ENCODE measurements around the gene CARMIL1.

The CARMIL1 gene

GRCh38 chr6:25447570-25447929 lies 168.4 kb downstream of the CARMIL1 start:
- TF ChIP-seq, protein P1, sequence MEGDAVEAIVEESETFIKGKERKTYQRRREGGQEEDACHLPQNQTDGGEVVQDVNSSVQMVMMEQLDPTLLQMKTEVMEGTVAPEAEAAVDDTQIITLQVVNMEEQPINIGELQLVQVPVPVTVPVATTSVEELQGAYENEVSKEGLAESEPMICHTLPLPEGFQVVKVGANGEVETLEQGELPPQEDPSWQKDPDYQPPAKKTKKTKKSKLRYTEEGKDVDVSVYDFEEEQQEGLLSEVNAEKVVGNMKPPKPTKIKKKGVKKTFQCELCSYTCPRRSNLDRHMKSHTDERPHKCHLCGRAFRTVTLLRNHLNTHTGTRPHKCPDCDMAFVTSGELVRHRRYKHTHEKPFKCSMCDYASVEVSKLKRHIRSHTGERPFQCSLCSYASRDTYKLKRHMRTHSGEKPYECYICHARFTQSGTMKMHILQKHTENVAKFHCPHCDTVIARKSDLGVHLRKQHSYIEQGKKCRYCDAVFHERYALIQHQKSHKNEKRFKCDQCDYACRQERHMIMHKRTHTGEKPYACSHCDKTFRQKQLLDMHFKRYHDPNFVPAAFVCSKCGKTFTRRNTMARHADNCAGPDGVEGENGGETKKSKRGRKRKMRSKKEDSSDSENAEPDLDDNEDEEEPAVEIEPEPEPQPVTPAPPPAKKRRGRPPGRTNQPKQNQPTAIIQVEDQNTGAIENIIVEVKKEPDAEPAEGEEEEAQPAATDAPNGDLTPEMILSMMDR (IDR thresholded peaks at IDR 0.05; ENCODE audit: low read depth, low read length) = no peak
- no peak overlapping the region for H3K4me3 ChIP-seq (ENCODE audit: low read depth, low read length)

DNA sequence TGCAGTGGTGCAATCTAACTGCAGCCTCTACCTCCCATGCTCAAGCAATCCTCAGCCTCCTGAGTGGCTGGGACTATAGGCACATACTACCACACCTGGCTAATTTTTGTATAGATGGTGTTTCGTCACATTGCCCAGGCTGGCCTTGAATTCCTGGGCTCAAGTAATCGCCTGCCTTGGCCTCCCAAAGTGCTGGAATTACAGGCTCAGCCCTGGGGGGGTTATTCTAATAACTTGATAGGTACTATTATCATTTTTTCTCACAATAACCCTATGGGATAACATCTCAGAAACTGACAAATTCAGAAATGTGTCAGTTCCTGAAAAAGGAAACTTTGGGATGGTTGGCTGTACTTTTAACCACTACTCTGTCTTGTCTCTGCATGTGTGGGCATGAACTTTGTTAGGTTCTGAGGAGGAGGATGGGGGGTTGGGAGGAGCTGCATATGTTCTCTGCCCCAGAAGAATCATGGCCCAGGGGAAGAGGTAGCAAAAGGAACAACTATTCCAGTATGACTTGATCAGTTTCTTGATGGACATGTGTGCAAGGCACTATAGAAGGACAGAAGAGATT lies 169.9 kb downstream of the CARMIL1 start:
- TF ChIP-seq, protein P1 (IDR thresholded peaks at IDR 0.05; ENCODE audit: low read depth, low read length) = no peak
- no peak overlapping the region for H3K4me3 ChIP-seq (ENCODE audit: low read depth, low read length)

DNA sequence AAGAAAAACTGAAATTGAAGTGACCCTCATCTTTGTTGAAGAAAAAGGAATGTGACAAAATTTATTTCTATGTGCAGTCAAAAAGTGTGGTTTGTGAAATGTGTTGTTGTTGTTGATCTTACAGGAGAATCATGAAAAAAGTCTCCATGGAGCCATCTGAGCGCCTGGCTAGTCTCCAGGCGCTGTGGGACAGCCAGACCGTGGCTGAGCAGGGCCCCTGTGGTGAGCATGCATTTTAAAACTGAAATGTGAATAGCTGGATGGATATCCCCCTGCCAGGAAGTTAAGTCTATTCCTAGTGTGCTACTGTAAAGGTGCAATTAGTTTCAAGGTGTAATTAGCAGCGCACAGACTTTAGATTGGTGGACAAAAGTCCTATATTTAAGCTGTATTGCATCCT lies 170.6 kb downstream of the CARMIL1 start:
- H3K4me3 ChIP-seq (ENCODE audit: low read depth, low read length) = no peak overlapping the region
- TF ChIP-seq, protein P1 (IDR thresholded peaks at IDR 0.05; ENCODE audit: low read depth, low read length) = no peak

GRCh38 chr6:25450469-25451198 lies 171.5 kb downstream of the CARMIL1 start:
- no peak overlapping the region for H3K4me3 ChIP-seq (ENCODE audit: low read depth, low read length)

GRCh38 chr6:25452031-25452430 lies 172.9 kb downstream of the CARMIL1 start:
- H3K4me3 ChIP-seq (ENCODE audit: low read depth, low read length) = no peak overlapping the region
- TF ChIP-seq, protein P1 (IDR thresholded peaks at IDR 0.05; ENCODE audit: low read depth, low read length) = no peak

More at GRCh38 chr6:25450469-25451198, 171.5 kb downstream of the CARMIL1 start:
- TF ChIP-seq, protein P1 (IDR thresholded peaks at IDR 0.05; ENCODE audit: low read depth, low read length) = no peak

- TF ChIP-seq, protein P1 (IDR thresholded peaks at IDR 0.05; ENCODE audit: low read depth, low read length) = no peak
These were observed 174.1 kb downstream of the CARMIL1 start for GRCh38 chr6:25453288-25453687.

DNA sequence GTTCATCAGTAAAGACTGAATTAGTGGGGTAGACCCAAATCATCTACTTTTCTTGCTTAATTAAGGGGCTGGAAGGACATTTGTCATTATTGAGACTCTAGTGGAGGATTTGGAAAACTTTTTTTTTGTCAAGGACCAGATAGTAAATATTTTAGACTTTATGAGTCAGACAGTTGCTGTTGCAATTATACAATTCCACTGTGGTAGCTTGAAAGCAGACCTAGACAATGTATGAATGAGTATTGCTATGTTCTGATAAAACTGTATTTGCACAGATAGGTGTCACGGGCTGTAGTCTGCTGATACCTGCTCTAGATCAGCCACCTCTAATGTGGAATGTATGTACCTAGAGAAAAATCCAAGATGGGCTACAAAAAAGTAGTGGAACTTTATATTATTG lies 175.0 kb downstream of the CARMIL1 start:
- H3K4me3 ChIP-seq (ENCODE audit: low read depth, low read length) = no peak overlapping the region
- TF ChIP-seq, protein P1 (IDR thresholded peaks at IDR 0.05; ENCODE audit: low read depth, low read length) = no peak

More at GRCh38 chr6:25453288-25453687, 174.1 kb downstream of the CARMIL1 start:
- no peak overlapping the region for H3K4me3 ChIP-seq (ENCODE audit: low read depth, low read length)

Measured in WI38 (cell line).